Calu3 (cell line): ENCODE data around the gene MOB3A. TPM values are rescaled to one million over a fixed set of nuclear protein-coding genes. Genes with fewer than 3 reads are reported as not detected.
"Not testable (repeated sequence)": the region's sequence is repeated elsewhere in the genome, so short reads cannot be mapped to it uniquely, and the experiment has no call there.

Source experiments
- BruUV-seq: library from RNA; stranded (reverse); fragments of 400-500 nt; replicated peaks from 2 replicates; lab custom pipeline; 2021; lab: Mats Ljungman, UMichigan
- CTCF ChIA-PET: fragments of 300-600 bp; sonication (Branson Sonifier 250); formaldehyde crosslinking; loops from one replicate; lab custom pipeline; 2022; ENCODE audit warnings: antibody characterized with exemption; lab: Charles Lee
- DNase-seq: peaks from one replicate; pipeline ENCODE4 v3.0.0; 2022
- H3K27ac Mint-ChIP-seq: one replicate; pipeline ENCODE4 v1.8.0; 2022; ENCODE audit warnings: mixed read lengths; ENCODE audit not compliant: unreplicated experiment
- H3K27me3 Mint-ChIP-seq: one replicate; pipeline ENCODE4 v1.8.0; 2022; ENCODE audit warnings: mixed read lengths; ENCODE audit not compliant: unreplicated experiment
- H3K36me3 Mint-ChIP-seq: one replicate; pipeline ENCODE4 v1.8.0; 2022; ENCODE audit warnings: mild to moderate bottlenecking, moderate library complexity, mixed read lengths; ENCODE audit not compliant: insufficient read depth, unreplicated experiment
- H3K4me1 Mint-ChIP-seq: one replicate; pipeline ENCODE4 v1.8.0; 2022; ENCODE audit warnings: mild to moderate bottlenecking, low read depth, mixed read lengths; ENCODE audit not compliant: unreplicated experiment
- H3K4me3 Mint-ChIP-seq: one replicate; pipeline ENCODE4 v1.8.0; 2022; ENCODE audit warnings: mild to moderate bottlenecking, low read depth, moderate library complexity, mixed read lengths; ENCODE audit not compliant: unreplicated experiment
- H3K9me3 Mint-ChIP-seq: one replicate; pipeline ENCODE4 v1.8.0; 2022; ENCODE audit warnings: low read depth, mixed read lengths; ENCODE audit not compliant: unreplicated experiment
- CTCF ChIP-seq: fragments of 200-600 bp; IDR thresholded peaks from one replicate; pipeline ENCODE4 v1.8.0; 2022; ENCODE audit warnings: antibody characterized with exemption; ENCODE audit not compliant: unreplicated experiment
- intact Hi-C: fragments of 100-400 bp; cut with micrococcal nuclease; formaldehyde crosslinking; loops from one replicate; pipeline ENCODE4 v1.10.0; 2022; ENCODE audit not compliant: unreplicated experiment
- total RNA-seq: library from RNA; stranded (reverse); gene quantifications from 2 replicates; pipeline ENCODE4 v1.2.3, GENCODE V29; 2022

The MOB3A gene
- total RNA-seq, 1 experiment from 2014 or later = 15.8 TPM

GRCh38 chr19:2087621-2088100 is 8.5 kb downstream of the MOB3A start:
- H3K9me3 Mint-ChIP-seq = no peaks in the 10 kb centered on the region
- CTCF ChIA-PET = no interaction called here

GRCh38 chr19:2086695-2087620 is 9.2 kb downstream of the MOB3A start:
- CTCF ChIA-PET = interaction anchor here (0.6 kb wide), 1 partner anchor 70 kb away, joined by 4 read pairs; no protein-coding TSS in a partner anchor
- H3K4me3 Mint-ChIP-seq, DNase-seq, intact Hi-C loops, H3K4me1 Mint-ChIP-seq, BruUV-seq, H3K27ac Mint-ChIP-seq, H3K27me3 Mint-ChIP-seq, H3K9me3 Mint-ChIP-seq: not testable (repeated sequence)
- H3K36me3 Mint-ChIP-seq = peaks cover 19% of the 10 kb centered on the region

More at GRCh38 chr19:2087621-2088100, 8.5 kb downstream of the MOB3A start:
- H3K36me3 Mint-ChIP-seq = peaks cover 16% of the 10 kb centered on the region
- H3K27ac Mint-ChIP-seq = no peak overlapping the region
- intact Hi-C loops = no loop called here
- no peak for DNase-seq
- no peak overlapping the region for H3K4me3 Mint-ChIP-seq
- no peak for TF ChIP-seq CTCF
- peaks cover 8% of the 10 kb centered on the region for H3K4me1 Mint-ChIP-seq
- no TSS peak for BruUV-seq
- H3K27me3 Mint-ChIP-seq = no peaks in the 10 kb centered on the region

- no peaks in the 10 kb centered on the region for H3K27me3 Mint-ChIP-seq
- H3K9me3 Mint-ChIP-seq = no peaks in the 10 kb centered on the region
- no peak for DNase-seq
- H3K36me3 Mint-ChIP-seq = peaks cover 23% of the 10 kb centered on the region
- TF ChIP-seq CTCF = no peak
- intact Hi-C loops = no loop called here
- H3K27ac Mint-ChIP-seq = no peak overlapping the region
- H3K4me1 Mint-ChIP-seq = peaks cover 8% of the 10 kb centered on the region
- no peak overlapping the region for H3K4me3 Mint-ChIP-seq
- no TSS peak for BruUV-seq
- CTCF ChIA-PET = interaction anchor here (0.7 kb wide), 1 partner anchor 71 kb away, joined by 3 read pairs; no protein-coding TSS in a partner anchor
These were observed 11.0 kb downstream of the MOB3A start for GRCh38 chr19:2084993-2085720.

- CTCF ChIA-PET = no interaction called here
- intact Hi-C loops = no loop called here
These were observed 12.8 kb downstream of the MOB3A start for GRCh38 chr19:2083174-2083854.

More at GRCh38 chr19:2083174-2083854, 12.8 kb downstream of the MOB3A start:
- Mint-ChIP-seq H3K9me3 (no peaks in the 10 kb centered on the region), H3K27ac (no peak overlapping the region), H3K4me3 (no peak overlapping the region), H3K4me1 (peaks cover 8% of the 10 kb centered on the region), H3K36me3 (peaks cover 14% of the 10 kb centered on the region), H3K27me3 (no peaks in the 10 kb centered on the region)
- DNase-seq = no peak
- BruUV-seq = no TSS peak
- no peak for TF ChIP-seq CTCF
